ENCODE data around the gene CDH4.

CDH4 gene

DNA sequence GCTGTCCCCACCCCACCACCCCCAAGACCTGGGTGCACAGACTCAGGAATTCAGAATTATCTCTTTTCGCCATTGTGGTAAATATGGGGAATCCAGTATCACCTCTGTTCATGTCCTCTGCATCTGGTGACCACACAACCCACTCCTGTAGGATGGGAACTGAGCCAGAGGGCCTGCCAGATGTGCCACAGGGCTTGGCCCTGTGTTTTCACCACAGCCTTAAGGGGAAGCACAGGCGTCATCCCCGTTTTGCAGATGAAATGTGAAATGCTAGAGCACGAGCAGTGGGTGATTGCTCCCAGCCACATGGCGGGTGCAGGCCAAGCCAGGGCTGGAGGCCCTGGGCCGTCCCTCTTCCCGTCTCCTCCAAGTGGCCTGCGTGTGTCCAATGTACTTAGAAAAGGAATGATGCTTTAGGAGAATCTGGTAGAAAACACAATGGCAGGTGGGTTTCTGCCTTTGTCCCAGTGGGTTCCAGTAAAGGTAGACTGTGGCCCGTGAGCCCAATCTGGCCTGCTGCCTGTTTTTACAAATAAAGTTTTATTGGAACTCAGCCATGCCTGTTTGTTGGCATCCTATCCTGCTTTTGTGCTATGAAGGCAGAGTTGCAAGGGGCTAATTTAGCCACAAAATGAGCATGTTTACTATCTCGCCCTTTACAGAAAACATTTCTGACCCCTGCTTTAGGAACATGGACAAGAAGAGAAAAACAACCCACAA is 309.2 kb downstream of the CDH4 start:
- no peak for DNase-seq (ENCODE audit: low spot score)

DNA sequence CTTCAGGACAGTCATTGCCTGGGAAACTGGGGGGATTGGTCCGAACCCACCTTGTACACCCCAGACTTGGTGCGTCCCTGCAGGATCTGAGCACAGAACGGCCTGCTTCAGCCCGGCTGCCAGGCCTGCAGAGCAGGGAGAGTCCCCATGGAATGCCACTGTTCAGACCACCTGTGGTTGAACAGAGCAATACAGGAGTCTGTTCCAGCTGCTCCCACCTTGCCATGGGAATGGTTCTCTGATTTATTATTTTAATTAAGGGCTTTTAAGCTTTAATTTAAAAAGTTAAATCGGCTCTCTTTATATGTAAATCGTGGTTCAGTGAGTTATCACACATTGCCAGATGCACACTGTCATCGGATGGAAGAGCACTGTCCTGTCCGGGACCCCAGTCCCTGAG is 310.4 kb downstream of the CDH4 start:
- no peak for DNase-seq (ENCODE audit: low spot score)

DNA sequence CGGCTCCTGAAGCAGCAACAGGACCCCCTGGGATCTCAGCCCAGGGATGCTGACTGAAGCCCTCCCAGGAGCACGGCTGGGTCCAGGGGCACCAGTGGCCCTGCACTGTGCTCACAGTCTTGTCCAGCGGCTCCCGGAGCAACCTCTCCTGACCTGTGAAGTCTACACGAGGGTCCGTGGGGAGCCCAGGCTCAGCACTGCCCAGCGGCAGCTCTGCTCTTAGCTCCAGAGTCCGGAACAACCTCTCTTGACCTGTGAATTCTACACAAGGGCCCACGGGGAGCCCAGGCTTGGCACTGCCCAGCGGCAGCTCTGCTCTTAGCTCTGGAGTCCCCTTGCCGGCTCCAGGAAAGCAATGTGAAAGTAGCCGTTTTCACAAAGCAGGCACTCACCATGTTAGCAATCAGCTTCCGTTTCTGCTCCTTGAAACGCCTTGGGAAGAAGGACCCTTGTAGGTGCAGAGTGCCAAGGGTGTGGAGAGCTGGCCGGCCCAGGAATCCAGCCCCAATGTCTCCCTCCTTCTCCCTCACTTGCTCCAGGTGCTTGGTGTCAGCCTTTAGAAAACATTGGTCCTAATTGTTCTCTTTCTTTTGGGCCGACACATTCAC is 310.9 kb downstream of the CDH4 start:
- no peak for DNase-seq (ENCODE audit: low spot score)

DNA sequence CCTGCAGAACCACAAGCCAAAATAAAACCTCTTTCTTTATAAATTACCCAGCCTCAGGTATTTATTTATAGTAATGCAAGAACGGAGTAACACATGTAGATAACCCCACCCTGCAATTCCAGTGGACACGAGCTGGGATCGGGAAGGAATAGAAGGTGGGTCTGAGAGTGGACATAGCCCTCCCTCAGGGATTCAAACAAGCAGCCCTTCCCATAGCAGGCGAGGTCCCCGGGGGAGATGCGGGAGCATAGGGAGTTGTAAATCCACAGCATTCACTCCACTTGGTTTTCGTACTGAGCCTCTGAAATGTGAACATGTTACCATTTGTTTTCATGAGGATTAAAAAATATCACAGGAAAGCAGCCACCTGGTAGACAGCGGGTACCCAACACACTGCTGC is 312.6 kb downstream of the CDH4 start:
- DNase-seq (ENCODE audit: low spot score), result no peak

DNA sequence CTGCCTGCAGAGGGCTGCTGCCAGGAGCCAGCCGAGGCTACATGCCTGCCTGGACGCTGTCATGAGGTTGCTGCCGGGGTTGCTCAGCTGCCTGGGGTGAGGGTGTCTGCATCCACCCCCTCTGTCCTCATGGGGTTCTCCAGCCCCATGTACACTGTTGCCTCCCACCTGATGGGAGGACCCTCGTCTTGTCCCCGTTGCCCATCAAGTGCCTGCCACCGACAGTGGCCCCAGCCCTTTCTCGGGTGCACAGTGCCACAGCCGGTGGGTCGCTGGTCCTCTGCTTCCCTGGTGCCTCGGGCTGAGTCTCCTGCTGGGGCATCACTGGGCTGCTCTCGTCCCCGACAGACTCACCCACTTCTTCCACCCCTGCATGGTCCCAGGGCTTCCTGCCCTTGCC is 313.7 kb downstream of the CDH4 start:
- DNase-seq (ENCODE audit: low spot score), result no peak

DNA sequence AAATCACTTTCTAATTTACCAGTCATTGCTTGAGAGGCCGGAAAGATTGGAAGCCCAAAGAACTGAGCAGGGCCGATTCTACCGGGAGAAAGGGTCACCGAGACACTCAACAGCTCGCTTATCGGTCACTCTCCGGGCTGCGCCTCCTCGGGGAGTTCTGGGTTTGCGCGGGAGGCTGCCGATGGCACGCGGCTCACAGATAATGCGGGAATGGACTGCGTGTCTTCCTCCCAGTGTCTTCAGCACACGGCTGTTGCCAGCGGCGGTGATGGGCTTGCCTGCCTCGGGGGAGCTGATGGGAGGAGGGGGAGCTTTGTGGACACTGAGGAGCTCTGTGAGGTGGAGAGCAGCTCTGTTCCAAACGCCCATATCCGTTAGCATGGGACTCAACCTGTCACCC is 314.6 kb downstream of the CDH4 start:
- DNase-seq (ENCODE audit: low spot score), result no peak

DNA sequence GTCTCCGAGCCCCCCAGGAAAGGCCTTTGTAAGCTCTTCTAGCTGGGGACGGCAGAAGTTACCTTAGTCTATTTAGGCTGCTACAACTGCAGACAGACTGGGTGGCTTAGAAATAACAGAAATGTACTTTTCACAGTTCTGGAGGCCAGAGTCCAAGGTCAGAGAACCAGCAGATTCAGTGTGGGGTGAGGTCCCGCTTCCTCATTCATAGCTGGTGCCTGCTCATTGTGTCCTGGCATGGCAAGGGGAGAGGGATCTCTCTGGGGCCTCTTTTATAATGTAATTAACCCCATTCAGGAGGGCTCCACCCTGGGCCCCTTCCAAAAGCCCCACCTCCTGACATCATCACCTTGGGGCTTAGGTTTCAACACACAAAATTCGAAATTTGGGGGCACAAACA is 315.1 kb downstream of the CDH4 start:
- no peak for DNase-seq (ENCODE audit: low spot score)

DNA sequence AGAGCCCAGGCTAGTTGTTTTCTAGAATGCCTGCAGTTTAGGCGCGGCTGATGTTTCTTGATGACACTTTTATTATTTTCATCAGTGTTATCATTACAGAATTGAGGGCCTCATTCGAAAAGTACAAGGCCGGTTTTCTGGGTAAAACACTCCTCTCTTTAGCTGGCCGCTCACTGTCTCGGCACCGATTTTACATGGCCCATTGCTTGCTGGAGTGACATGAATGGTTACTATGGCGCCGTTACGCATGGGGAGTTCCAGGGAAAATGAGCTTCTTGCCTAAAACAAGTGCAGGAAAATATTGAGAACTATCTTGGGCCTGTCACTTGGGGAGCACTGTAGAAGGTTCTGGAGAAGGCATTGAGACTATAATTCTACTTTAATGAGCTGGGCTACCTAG is 317.8 kb downstream of the CDH4 start:
- no peak for DNase-seq (ENCODE audit: low spot score)

DNA sequence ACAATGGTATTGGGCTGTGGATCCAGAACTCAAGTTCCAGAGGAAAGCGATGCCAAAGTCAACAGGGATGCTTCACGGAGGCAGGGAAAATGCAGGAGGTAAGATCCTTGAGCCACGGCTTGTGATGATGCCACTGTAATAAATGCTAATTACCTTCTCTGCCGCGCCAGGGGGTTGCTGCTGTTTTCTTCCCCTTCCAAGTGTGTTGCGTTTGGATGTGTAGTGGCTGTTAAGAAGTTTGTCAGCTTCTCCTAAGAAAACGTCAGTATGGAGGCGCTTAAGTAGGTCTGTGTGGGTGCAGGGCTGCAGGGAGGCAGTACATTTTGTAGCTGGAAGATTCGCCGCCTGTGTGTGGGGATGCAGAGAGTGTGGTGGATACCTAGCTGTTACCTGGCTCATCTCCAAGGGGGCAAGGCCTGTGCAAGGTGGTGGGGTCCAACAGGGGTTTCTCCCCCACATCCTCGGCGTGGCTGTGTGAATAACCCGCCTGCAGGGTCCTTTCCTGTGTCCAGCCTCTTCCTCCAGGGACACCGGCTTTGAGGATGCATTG is 318.7 kb downstream of the CDH4 start:
- no peak for DNase-seq (ENCODE audit: low spot score)

DNA sequence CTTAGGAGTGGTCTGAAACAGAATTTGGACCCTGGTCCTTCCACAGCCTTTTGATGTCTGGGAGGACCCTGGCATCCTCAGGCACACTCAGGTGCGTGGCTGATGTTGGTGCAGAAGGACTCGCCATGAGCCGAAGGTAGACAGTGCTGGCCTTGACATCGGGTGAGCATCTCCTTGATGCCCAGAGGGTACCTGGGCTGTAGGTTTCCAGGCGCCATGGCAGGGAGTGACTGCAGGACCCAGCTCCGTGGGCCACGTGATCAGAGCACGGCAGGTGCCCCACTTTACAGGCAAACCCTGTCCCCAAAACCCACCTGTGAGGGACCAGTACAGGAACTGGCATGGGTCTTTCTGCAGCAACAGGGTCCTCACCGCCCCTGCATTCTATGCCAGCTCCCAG is 319.2 kb downstream of the CDH4 start:
- DNase-seq (ENCODE audit: low spot score), result no peak

DNA sequence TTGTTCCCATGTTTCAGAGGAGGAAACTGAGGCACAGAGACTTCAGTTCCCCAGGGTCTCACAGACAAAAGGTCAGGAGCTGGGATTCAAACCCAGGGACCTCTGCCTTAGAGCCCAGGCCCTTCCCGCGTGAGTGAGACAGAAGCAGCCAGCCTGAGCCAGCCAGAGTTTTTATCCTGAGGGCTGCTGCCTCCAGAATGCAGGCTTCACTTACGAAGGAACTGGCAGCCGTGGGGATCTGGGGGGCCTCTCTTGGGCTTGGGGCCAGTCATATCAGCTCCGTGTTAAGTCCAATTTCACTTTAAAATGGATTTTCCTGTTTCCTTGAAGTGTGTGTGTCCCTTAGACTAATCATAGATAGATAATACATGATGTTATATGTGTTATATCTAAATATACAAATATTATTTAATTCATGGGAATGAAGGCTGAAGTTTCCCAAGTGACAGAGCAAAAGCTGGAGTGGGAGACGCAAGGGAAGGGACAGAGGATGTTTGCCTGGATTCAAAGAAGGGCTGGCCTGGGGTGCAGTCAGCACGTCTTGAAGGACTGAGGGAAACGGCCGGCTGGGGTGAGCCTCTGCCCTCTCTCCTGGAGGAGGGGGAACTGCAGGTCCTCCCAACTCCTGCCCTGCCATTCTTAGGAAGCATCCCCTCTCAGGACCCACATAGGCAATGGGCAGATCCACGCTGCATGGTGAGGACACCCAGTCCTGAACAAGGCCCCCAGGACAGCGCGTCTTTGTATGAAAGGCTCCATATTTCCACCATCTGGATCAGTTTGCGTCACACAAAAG is 320.1 kb downstream of the CDH4 start:
- no peak for DNase-seq (ENCODE audit: low spot score)

DNA sequence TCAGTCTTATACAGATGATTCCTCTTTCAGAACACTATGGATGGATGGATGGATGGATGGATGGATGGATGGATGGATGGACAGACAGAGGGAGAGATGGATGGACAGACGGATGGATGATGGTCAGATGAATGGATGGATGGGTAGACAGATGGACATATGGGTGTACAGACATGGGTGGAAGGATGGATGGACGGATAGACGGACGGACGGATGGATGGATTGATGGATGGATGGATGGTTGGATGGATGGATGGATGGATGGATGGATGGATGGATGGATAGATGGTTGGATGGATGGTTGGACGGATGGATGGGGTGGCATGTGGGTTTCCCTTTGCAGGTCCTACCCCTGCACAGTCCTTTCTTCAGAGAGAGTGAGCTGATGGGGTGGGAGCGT is 320.7 kb downstream of the CDH4 start:
- no peak for DNase-seq (ENCODE audit: low spot score)

DNA sequence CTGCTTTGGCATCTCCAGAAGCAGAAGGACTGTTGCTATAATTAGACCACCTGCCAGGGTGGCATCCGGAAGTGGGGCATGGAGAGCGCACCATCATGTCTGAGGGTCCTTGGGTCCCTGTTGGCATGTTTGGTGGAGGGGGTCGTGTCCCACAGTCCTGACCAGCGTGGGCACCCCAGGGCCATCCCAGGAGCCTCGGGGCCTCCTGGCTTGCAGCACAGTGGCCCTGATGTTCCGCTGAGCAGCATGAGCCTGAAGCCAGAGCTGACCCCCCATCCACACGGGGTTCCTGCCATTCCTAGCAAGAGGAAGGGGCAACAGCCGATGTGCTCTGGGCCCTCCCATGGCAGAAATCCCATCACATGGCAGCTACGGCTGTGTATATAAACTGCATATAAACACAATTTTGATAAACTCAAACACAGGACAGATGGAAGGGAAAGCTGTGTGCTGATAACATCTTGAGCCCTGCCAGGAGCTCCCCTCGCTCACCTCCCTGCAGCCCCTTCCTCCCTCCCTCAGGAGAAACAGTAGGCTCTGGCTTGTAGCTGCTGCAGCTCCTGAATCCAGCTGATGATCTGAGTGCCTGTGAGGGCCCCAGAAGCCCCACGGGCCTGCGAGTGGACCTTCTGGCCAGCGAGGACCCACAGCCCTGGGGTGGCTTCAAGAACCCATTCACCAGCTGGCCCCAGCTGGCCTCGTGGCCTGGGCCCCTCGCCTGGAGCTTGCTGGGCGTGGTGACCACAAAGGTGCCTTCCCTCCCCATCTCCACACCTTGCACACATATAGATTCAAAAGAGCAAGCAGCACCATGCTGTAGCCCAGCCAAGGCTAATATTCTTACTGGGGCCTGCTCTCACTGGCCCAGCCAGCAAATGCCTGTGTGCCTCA is 321.6 kb downstream of the CDH4 start:
- no peak for DNase-seq (ENCODE audit: low spot score)

DNA sequence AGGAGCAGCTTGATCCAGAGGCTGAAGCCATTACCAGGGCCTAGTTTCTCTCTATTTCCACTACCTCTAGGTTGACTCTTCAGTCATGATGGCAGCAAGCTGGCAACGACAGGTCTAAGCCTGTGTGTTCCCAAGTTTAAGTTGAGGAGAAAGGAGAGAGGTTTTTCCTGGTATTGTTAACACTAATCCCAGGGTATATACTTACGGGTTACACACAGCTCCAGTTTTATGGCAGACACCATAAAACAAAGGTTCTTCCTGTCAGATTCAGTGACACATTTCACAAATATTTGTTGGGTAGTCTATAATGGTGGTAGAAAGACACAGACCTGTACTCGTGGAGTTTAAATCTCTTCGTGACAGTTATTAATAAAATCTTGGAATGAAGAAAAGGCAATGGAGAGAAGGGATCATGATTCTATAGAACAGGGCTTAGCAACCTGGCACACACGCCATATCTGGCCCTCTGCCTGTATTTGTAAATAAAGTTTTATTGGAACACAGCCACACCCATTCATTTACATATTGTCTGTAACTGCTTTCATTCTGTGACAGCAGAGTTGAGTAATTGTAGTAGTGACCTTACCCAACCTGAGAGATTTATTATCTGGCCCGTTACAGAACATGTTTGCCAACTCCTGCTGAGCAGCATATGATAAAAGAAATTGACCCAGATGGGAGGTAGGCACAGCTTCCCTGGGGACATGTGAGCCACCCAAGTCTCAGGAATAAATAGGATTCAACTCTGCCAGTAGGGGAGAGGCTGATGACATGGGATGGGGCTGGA is 323.3 kb downstream of the CDH4 start:
- no peak for DNase-seq (ENCODE audit: low spot score)

DNA sequence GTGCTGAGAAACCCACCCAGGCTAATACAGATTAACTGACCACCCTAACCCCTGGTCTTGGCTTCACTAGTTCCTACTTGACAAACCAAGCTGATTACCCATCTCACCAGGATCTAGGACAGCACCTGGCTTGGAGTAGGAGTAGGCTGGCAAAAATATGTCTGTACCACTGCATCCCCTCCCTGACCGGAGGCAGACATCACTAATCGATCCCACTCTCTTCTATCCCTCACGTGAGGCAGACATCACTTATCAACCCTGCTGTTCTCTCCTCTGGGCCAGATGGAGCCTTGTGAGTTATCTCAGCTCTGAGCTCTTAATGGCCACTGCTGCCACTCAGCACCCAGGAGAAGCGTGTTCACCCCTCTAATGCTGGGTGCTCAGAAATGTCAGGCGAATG is 324.3 kb downstream of the CDH4 start:
- DNase-seq (ENCODE audit: low spot score), result no peak

DNA sequence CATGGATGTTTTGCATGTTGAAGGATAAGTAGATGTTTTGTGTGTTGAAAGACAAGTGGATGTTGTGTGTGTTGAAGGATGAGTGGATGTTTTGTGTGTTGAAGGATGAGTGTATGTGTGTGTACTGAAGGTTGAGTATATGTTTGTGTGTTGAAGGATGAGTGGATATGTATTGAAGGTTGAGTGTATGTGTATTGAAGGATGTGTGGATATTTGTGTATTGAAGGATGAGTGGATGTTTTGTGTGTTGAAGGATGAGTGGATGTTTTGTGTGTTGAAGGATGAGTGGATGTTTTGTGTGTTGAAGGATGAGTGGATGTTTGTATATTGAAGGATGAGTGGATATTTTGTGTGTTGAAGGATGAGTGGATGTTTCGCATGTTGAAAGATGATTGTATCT is 325.0 kb downstream of the CDH4 start:
- no peak for DNase-seq (ENCODE audit: low spot score)

DNA sequence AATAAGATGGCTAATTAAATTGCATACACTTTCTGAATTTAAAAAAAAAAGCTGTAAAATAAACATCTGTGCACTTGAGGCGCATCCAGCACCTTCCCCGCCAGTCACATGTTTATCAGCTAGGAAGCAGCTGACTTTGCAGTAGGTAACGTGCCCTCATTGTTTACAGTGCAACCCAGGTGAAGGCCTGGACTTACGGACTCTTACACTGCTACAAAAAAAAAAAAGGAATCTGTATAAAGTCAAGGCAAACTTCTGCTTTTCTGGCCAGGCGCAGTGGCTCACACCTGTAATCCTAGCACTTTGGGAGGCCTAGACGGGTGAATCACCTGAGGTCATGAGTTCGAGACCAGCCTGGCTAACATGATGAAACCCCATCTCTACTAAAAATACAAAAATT is 327.8 kb downstream of the CDH4 start:
- no peak for DNase-seq (ENCODE audit: low spot score)

DNA sequence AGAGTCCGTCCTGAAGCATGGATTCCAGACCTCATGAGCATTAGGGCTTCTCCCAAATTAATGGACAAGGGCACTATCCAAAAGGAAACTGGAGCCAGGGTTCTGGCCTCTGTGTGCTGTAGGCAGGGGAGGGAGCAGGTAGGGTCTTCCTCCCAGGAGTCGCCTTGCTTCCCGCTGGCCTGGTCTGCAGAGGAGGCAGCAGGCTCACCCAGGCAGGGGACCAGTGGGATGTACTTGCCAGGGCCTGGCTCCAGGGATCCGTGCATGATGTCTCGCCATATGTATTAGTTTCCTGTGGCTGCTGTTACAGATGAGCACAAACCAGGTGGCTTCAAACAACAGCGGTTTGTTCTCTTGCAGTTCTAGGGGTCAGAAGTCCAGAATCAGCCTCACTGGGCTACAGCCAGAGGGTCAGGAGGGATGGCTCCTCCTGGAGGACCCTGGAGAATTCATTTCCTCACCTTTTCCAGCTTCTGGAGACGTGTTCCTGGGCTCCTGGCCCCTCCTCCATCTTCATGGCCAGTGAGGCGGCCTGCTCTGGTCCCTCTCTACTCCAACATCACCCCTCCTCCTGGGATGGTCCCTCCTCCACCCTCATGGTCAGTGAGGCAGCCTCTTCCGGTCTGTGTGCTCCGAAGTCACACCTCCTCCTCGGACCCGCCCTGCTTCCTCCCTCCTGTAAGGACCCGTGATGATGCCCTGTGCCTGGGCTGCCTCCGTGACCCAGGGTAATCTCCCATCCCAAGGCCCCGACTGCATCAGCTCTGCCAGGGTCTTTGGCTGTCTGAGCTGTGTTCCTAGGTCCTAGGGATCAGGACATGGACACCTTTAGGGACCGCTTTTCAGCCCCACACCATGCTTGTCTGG is 329.1 kb downstream of the CDH4 start:
- DNase-seq (ENCODE audit: low spot score), result no peak

DNA sequence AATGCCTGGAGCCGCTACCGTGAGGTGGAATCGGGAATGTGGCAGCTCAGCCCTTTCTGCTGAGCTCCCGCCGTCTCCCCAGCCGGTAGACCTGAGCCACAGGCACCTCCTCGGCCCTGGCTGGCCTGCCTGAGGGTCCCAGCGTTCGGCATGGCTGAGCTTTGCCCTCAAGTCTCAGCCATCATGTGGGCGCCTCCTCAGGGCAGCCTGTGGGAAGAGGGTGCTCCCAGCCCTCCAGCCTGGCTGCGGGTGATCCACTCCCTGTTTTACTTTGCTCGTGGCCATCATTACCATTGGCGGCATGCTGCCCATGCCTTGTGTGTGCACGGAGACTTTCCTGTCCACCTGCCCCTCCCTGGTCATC is 329.7 kb downstream of the CDH4 start:
- DNase-seq (ENCODE audit: low spot score), result no peak

DNA sequence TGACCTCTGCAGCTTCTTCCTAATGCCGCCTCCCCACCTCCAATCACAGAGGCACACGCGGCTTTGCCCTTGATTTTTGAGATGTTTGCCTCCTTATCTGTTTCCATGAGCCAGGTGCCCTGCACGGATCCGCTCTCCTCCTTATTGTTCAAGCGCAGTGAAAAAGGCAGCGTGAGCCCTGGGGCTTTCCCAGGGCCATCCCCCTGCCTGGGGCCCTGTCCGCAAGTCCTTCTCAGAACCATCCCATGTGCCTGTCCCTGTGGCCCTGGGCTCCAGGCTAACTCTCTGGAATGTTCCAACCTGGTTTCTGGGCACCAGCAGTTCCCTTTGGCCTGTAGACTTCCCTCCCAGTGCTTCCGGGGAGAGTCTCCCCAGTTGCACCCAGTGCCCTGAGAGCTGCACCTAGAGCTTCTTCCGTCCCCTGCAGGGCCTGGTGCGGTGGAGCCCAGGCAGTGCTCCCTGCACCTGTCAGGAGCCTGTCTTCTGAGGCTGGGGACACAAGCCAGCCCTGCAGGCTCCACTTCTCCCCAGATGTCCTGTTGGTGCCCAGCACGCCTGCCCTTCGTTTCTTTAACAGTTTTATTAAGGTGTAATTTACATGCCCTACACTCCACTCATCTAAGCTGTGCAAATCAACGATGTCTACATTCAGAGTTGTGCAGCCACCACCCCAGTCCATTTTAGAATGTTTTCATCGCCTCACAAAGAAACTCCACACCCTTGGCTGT is 330.3 kb downstream of the CDH4 start:
- DNase-seq (ENCODE audit: low spot score), result no peak

All from CD4-positive, alpha-beta T cell treated with Interleukin-15 for 4 hours (primary cell).